Activated B cell treated with CpG ODN at 0.5 μM for 24 hours (primary cell): ENCODE measurements around the gene RNF121. TPM values are rescaled to one million over a fixed set of nuclear protein-coding genes. Genes with fewer than 3 reads are reported as not detected.

Experiments used
- ATAC-seq: fragments of 200-7000 bp; cut with Tn5 transposase; one replicate; pipeline ENCODE4 v1.10.0; 2021; ENCODE audit warnings: low read depth, mild to moderate bottlenecking, moderate library complexity
- CTCF ChIA-PET: fragments of 350-600 bp; sonication (Branson Sonifier 250); formaldehyde crosslinking; loops from one replicate; lab custom pipeline; 2021; ENCODE audit warnings: antibody characterized with exemption; lab: Charles Lee
- POLR2A ChIA-PET: fragments of 350-600 bp; sonication (Branson Sonifier 250); formaldehyde crosslinking; loops from one replicate; lab custom pipeline; 2021; ENCODE audit warnings: antibody characterized with exemption; lab: Charles Lee
- DNase-seq: peaks from one replicate; pipeline ENCODE4 v3.0.0; 2022
- H3K27ac Mint-ChIP-seq: one replicate; pipeline ENCODE4 v1.8.0; 2020; ENCODE audit warnings: mixed read lengths
- H3K27me3 Mint-ChIP-seq: one replicate; pipeline ENCODE4 v1.8.0; 2021; ENCODE audit warnings: mixed read lengths
- H3K36me3 Mint-ChIP-seq: one replicate; pipeline ENCODE4 v1.8.0; 2021; ENCODE audit warnings: low read depth, mixed read lengths
- H3K4me1 Mint-ChIP-seq: one replicate; pipeline ENCODE4 v1.8.0; 2021; ENCODE audit warnings: mixed read lengths
- H3K4me3 Mint-ChIP-seq: one replicate; pipeline ENCODE4 v1.8.0; 2020; ENCODE audit warnings: mild to moderate bottlenecking, mixed read lengths
- H3K9me3 Mint-ChIP-seq: one replicate; pipeline ENCODE4 v1.8.0; 2020; ENCODE audit warnings: mixed read lengths
- CTCF ChIP-seq: fragments of 200-600 bp; IDR thresholded peaks from one replicate; pipeline ENCODE4 v1.8.0; 2022; ENCODE audit warnings: antibody characterized with exemption, mild to moderate bottlenecking
- intact Hi-C: fragments of 100-400 bp; cut with micrococcal nuclease; formaldehyde crosslinking; loops from one replicate; pipeline ENCODE4 v1.15.1; 2024
- total RNA-seq: library from RNA; stranded (reverse); gene quantifications from 2 replicates; pipeline ENCODE4 v1.2.3, GENCODE V29; 2022

RNF121 gene
- total RNA-seq, 1 donor from 2014 or later: 47.4 TPM

GRCh38 chr11:72036687-72037086 is 107.8 kb downstream of the RNF121 start:
- TF ChIP-seq CTCF: no peak
- peaks cover 9% of the 10 kb centered on the region for H3K4me1 Mint-ChIP-seq
- intact Hi-C loops: no loop called here
- no peak for ATAC-seq
- peaks cover 31% of the 10 kb centered on the region for H3K36me3 Mint-ChIP-seq
- POLR2A ChIA-PET: no interaction called here
- no peak overlapping the region for H3K4me3 Mint-ChIP-seq
- CTCF ChIA-PET: no interaction called here
- peak overlapping the region; percentile 64 for H3K27ac Mint-ChIP-seq
- no peak for DNase-seq
- H3K27me3 Mint-ChIP-seq: no peaks in the 10 kb centered on the region
- H3K9me3 Mint-ChIP-seq: no peaks in the 10 kb centered on the region

- H3K4me3 Mint-ChIP-seq: no peak overlapping the region
- no peak for TF ChIP-seq CTCF
- ChIA-PET CTCF (interaction anchor here (1.0 to 4.0 kb wide), 5 partner anchors 13 to 106 kb away, joined by 3 to 37 read pairs (median 5); no protein-coding TSS in a partner anchor), POLR2A (interaction anchor here (1.2 to 1.5 kb wide), 2 partner anchors 44 to 53 kb away, joined by 4 to 5 read pairs; no protein-coding TSS in a partner anchor)
- H3K36me3 Mint-ChIP-seq: peaks cover 30% of the 10 kb centered on the region
- no peaks in the 10 kb centered on the region for H3K27me3 Mint-ChIP-seq
- DNase-seq (no peak), ATAC-seq (no peak)
- H3K27ac Mint-ChIP-seq: no peak overlapping the region
- H3K4me1 Mint-ChIP-seq: peaks cover 8% of the 10 kb centered on the region
- no peaks in the 10 kb centered on the region for H3K9me3 Mint-ChIP-seq
- intact Hi-C loops: no loop called here
Observed at GRCh38 chr11:72037554-72038311, 108.9 kb downstream of the RNF121 start.

- Mint-ChIP-seq H3K9me3 (no peaks in the 10 kb centered on the region), H3K36me3 (peaks cover 23% of the 10 kb centered on the region), H3K4me3 (no peak overlapping the region), H3K27me3 (no peaks in the 10 kb centered on the region), H3K4me1 (peaks cover 8% of the 10 kb centered on the region), H3K27ac (no peak overlapping the region)
- ATAC-seq (no peak), DNase-seq (no peak)
- ChIA-PET CTCF (interaction anchor here (1.0 to 4.0 kb wide), 7 partner anchors 13 to 174 kb away, joined by 3 to 37 read pairs (median 5); no protein-coding TSS in a partner anchor), POLR2A (interaction anchor here (1.1 to 5.2 kb wide), 4 partner anchors 21 to 185 kb away, joined by 3 to 34 read pairs (median 4); partner anchors contain the start of gene ANAPC15)
- intact Hi-C loops: no loop called here
- no peak for TF ChIP-seq CTCF
Observed at GRCh38 chr11:72038491-72038890, 109.6 kb downstream of the RNF121 start.

GRCh38 chr11:72039031-72039855 is 110.4 kb downstream of the RNF121 start:
- no peak overlapping the region for H3K27ac Mint-ChIP-seq

More at GRCh38 chr11:72039031-72039855, 110.4 kb downstream of the RNF121 start:
- POLR2A ChIA-PET: interaction anchor here (0.8 to 5.2 kb wide), 12 partner anchors 9 to 226 kb away, joined by 3 to 34 read pairs (median 4); partner anchors contain the start of genes ANAPC15, IL18BP, RNF121 and XNDC1N
- H3K9me3 Mint-ChIP-seq: no peaks in the 10 kb centered on the region
- intact Hi-C loops: no loop called here
- no peak for DNase-seq
- CTCF ChIA-PET: interaction anchor here (0.7 to 4.0 kb wide), 6 partner anchors 14 to 392 kb away, joined by 3 to 37 read pairs (median 5); no protein-coding TSS in a partner anchor
- H3K4me3 Mint-ChIP-seq: no peak overlapping the region
- no peak for ATAC-seq
- peaks cover 17% of the 10 kb centered on the region for H3K36me3 Mint-ChIP-seq
- no peaks in the 10 kb centered on the region for H3K27me3 Mint-ChIP-seq
- TF ChIP-seq CTCF: no peak
- H3K4me1 Mint-ChIP-seq: peaks cover 8% of the 10 kb centered on the region
